AML-193 (cell line): ENCODE measurements around the gene GNRH2.
A peak's percentile ranks its signal among the peaks of the same experiment; 100 is the strongest.
"Not testable (repeated sequence)": the region's sequence is repeated elsewhere in the genome, so short reads cannot be mapped to it uniquely, and the experiment has no call there.

Experiments used
- DNase-seq, 2 experiments: peaks; one replicate each; lab custom pipeline; 2025; lab: John Stamatoyannopoulos, UW

The GNRH2 gene

GRCh38 chr20:3043322-3043721 is at the start of gene GNRH2:
Gene GNRH2 (plus strand): TSS chr20:3043622. CDS start chr20:3044415, 793 bp downstream.
- DNase-seq = no peak

- no peak for DNase-seq
These were observed 47.6 kb upstream of the GNRH2 start for GRCh38 chr20:2995796-2996195.

- no peak for DNase-seq
These were observed 44.7 kb upstream of the GNRH2 start for GRCh38 chr20:2998728-2999127.

GRCh38 chr20:3000852-3001523 is 42.4 kb upstream of the GNRH2 start:
- DNase-seq = peak; percentile 71 to 78

- DNase-seq = no peak
These were observed 40.0 kb upstream of the GNRH2 start for GRCh38 chr20:3003416-3003815.

- DNase-seq = no peak
These were observed 32.3 kb upstream of the GNRH2 start for GRCh38 chr20:3010985-3011723.

GRCh38 chr20:3011752-3012151 is 31.7 kb upstream of the GNRH2 start:
- no peak for DNase-seq

GRCh38 chr20:3013771-3014170 is 29.7 kb upstream of the GNRH2 start:
- no peak for DNase-seq

GRCh38 chr20:3014179-3014578 is 29.2 kb upstream of the GNRH2 start:
- DNase-seq = no peak

- no peak for DNase-seq
These were observed 28.8 kb upstream of the GNRH2 start for GRCh38 chr20:3014662-3015061.

- DNase-seq = not testable (repeated sequence)
These were observed 28.1 kb upstream of the GNRH2 start for GRCh38 chr20:3015302-3015701.

- DNase-seq = no peak
These were observed 22.1 kb upstream of the GNRH2 start for GRCh38 chr20:3021327-3021726.

- DNase-seq = no peak
These were observed 21.6 kb upstream of the GNRH2 start for GRCh38 chr20:3021777-3022176.

- not testable (repeated sequence) for DNase-seq
These were observed 20.6 kb upstream of the GNRH2 start for GRCh38 chr20:3022559-3023490.

GRCh38 chr20:3027987-3028386 is 15.4 kb upstream of the GNRH2 start:
- DNase-seq = no peak

GRCh38 chr20:3031524-3032147 is 11.8 kb upstream of the GNRH2 start:
- no peak for DNase-seq

GRCh38 chr20:3032624-3033023 is 10.8 kb upstream of the GNRH2 start:
- DNase-seq = no peak

GRCh38 chr20:3037654-3038053 is 5.8 kb upstream of the GNRH2 start:
- no peak for DNase-seq

GRCh38 chr20:3038454-3038853 is 5.0 kb upstream of the GNRH2 start:
- no peak for DNase-seq

GRCh38 chr20:3039426-3039825 is 4.0 kb upstream of the GNRH2 start:
- DNase-seq = no peak

- DNase-seq = no peak
These were observed 3.3 kb upstream of the GNRH2 start for GRCh38 chr20:3040086-3040485.

- DNase-seq = no peak
These were observed 1.5 kb upstream of the GNRH2 start for GRCh38 chr20:3041854-3042409.
